ENCODE data around the gene CMTM4.
"Not testable (repeated sequence)": the region's sequence is repeated elsewhere in the genome, so short reads cannot be mapped to it uniquely, and the experiment has no call there.

The CMTM4 gene

DNA sequence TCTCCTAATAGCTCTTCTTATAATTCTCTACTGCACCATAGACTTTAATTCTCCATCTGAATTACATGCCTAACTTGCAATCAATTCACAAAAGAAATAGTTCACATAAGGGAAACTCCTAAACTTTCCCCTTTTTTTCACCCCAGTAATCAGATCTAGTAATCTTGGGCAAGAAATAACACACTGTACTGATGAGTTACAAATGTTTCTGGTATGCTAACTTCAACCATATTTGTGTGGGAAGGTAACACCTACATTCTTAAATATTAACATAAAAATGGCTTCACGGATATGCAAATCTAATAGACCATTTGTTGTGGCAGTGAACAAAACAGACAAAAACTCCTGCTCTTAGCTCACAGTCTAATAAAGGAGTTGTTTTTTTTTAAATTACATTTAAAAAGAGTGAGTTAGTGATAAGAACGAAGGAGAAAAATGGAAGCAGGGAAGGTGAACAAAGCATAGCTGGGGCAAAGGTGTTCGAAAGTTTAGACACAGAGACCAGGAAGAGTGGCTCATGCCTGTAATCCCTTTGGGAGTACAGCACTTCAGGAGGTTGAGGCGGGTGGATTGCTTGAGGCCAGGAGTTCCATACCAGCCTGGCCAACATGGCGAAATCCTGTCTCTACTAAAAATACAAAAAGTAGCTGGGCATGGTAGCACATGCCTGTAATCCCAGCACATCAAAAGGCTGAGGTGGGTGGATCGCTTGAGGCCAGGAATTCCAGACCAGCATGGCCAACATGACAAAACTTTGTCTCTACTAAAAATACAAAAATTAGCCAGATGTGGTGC, 57.3 kb downstream of the CMTM4 start:
- no peak for DNase-seq

GRCh38 chr16:66637806-66638205, 58.7 kb downstream of the CMTM4 start:
- DNase-seq, result no peak

- DNase-seq, result no peak
Observed at GRCh38 chr16:66636199-66636598, 60.3 kb downstream of the CMTM4 start.

DNA sequence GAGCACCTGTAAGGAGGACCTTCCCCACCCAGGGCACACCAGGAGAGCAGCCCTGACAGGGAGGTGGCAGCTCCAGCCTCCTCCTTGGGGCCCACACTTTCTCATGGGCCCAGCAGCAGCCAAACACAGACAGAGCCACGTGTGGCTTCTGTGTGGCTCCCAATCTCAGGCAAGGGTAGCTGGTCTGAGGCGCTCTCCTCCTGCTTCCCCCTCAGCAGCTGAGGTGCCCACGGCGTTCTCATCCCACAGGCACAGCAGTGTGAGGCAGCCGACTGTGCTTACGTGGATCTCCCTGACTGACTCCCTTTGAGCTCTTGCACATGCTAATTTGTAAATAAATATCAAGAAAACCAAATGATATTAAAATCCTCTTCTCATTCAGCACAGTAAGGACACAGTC, 61.1 kb downstream of the CMTM4 start:
- no peak for DNase-seq

DNA sequence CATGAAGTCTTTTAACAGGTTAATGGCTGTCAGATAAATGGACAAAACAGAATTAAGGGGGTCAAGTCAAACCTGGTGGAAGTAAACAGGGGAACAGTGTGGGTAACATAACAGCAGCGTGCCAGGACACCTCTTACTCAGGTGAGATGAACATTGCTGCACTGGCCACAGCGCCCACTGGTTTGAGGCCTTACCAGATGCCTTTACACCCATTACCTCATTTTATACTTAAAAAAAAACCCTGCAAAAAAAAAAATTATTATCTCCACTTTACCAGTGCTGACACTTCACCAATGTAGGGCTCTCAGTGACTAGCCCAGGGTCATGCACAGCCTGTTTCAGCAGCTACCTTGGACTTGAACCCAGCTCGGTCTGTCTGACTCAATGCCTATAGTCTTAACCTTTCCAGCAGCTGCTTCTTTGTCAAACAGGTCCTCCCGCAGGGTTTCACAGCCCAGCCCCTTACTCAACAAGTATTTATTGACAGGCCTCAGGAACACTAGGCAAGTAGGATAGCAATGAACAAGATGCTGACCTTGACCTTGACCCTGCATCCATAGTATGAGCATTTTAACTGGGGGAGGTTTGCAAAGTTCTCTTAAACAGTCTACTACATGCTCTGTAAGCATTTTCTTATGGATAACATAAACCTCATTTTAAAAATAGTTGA, 61.9 kb downstream of the CMTM4 start:
- no peak for DNase-seq

- DNase-seq, result not testable (repeated sequence)
Observed at GRCh38 chr16:66631558-66631957, 65.0 kb downstream of the CMTM4 start.

- DNase-seq, result not testable (repeated sequence)
Observed at GRCh38 chr16:66630561-66631260, 65.8 kb downstream of the CMTM4 start.

DNA sequence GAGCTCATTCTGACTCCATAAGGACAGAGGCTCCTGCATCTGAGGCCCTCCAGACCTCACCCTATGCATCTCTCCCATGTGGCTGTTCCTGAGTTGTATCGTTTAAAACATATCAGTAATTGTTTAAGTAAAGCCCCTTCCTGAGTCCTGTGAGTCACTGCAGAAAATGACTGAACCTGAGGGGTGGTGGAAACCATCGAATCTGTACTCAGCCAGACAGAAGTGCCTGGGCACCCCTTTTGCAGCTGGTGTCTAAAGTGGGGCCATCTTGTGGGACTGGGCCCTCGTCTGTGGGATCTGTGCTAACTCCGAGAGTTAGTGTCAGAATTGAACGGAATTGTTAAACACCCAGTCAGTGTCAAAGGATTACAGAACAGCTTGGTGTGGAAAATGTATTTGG, 66.7 kb downstream of the CMTM4 start:
- no peak for DNase-seq

DNA sequence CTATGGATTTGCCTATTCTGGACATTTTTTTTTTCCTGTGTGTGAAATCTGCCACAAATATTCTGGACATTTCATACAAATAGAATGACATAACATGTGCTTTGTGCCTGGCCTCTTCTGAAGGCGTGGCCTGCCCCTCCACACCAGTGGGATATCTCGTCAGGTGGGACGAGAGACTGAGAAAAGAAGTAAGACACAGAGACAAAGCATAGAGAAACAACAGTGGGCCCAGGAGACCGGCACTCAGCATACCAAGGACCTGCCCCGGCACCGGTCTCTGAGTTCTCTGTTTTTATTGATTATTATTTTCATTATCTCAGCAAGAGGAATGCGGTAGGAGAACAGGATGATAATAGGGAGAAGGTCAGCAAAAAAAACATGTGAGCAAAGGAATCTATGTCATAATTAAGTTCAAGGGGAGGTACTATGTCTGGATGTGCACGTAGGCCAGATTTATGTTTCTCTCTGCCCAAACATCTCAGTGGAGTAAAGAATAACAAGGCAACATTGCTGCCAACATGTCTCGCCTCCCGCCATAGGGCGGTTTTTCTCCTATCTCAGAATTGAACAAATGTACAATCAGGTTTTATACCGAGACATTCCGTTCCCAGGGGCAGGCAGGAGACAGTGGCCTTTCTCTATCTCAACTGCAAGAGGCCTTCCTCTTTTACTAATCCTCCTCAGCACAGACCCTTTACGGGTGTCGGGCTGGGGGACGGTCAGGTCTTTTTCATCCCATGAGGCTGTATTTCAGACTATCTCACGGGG, 68.7 kb downstream of the CMTM4 start:
- not testable (repeated sequence) for DNase-seq

DNA sequence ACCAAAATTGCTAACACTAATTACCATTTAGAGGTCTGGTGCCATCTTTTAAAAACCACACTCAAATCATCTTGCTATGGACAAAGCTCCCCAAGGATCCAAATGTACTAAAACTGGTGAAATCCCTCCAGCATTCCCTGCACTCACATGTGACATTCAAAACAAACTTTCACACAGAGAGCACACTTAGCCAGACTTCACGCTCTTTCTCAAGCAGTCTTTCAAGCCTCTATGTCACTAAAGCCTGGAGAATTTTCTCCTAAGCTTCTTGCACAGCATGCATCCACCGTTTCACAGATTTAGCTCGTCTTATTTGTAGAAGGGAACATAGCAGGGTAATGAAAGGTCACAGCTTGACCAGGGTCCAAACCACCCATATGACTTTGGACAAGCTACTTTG, 72.8 kb downstream of the CMTM4 start:
- DNase-seq, result no peak

GRCh38 chr16:66622863-66623262, 73.7 kb downstream of the CMTM4 start:
- DNase-seq, result no peak

- no peak for DNase-seq
Observed at GRCh38 chr16:66621973-66622372, 74.6 kb downstream of the CMTM4 start.

DNA sequence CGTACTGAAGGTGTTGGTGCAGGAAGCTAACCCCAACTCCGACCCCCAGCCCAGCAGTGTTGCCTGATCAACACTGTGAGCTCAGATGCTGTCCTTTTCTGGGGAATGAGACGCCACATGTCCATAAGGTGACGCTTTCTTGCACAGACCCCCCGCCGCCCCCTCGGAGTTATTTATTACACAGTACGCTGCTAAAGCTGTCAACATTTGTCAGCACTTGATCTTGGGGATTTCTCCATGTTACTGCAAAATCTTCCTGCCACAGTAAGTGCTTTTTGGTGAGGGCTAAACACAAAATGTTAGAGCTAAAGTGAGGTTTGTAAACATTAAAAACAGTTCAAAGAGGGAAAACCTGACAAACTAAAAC, 76.1 kb downstream of the CMTM4 start:
- DNase-seq, result no peak

DNA sequence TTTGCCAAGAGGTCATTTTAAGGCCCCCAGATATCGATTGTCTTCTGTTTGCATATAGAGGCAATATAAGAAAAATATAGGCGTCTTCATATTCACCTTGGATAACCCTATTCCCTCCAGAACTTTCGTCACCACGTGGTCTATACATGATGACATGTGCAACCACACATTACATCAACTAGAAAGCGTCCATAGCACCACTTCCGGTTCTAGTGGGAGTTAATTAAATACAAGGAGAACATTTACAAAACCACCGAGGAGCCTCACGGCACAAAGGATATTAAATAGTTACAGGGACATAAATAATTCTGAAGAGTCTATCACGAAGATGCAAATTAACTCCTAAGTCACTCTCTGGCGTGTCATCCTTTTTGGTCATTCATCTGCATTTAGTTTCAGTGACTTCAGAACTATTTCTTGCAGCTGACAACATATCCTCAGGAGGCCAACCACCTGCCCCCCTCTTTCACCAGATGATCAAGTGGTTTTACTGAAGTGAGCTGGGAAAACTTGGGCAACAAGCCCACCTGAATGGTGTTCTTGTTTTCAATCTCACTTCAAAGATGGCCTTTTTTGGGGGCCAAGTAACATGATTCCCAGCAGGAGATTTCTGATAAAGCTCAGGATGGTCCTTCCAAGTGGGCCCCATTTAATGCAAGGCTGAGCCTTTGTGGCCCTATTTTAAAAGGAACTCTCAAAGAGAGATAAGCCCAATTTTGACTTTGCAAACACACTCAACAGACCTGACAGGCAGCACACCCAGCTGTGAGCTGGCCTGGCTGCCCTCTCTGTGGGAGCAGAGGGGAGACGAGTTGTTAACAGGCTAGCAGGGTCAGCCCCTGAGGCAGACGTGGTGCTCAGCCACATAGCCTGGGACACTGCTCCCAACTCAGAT, 76.8 kb downstream of the CMTM4 start:
- DNase-seq, result no peak

DNA sequence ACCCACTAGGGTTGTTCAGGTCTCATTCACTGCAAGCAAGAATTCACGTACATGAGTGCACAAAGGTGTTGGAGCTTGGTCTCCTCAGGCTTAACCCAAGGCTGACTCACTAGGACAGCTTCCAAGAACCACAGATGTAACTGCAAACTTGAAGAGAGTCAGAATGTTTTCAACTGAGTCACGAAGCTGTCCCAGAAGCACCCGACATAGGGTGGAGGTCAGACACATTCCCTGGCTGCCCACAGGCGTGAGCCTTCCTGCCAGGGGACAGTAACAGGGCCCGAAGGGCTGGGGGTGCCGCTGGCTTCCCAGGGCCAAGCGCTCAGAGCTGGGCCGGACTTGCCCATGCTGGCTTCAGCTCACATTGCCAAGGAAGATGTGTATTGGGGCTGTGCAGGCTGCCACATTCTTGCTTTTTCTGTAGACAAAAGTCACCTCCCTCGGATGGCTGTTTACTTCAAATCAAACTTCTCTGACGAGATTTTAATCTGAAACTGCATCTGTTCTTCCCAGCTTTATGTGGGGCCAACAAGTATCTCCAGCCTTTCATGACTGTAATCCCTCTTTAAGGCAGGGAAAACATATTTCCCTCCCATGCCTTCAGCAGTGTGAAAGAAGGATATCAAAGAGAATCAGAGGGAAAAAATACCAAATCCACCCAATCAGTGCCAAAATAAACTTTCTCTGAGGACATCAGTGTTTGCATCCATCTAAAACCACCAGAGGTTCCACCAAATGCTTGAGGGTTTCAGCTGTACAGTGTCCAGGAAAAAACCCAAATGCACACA, 77.8 kb downstream of the CMTM4 start:
- DNase-seq, result peak; percentile 64

DNA sequence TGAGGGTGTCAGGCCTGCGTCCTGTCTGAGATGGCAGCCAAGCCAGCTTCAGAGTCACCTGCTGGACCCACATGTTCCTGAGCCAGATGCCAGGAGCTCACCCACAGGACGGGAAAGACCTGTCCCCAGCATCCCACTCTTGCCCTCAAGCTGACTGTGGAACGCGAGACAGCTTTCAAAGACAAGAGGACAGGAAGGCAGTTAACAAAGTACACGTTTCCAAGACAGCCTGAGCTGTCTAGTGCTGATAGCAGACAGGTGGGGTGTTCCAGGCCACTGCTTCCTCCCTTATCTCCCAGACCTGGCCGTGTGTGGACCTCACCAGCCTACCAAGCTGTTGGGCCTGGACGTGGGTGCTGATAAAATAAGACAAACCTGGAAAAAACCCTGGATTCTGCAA, 78.8 kb downstream of the CMTM4 start:
- no peak for DNase-seq

DNA sequence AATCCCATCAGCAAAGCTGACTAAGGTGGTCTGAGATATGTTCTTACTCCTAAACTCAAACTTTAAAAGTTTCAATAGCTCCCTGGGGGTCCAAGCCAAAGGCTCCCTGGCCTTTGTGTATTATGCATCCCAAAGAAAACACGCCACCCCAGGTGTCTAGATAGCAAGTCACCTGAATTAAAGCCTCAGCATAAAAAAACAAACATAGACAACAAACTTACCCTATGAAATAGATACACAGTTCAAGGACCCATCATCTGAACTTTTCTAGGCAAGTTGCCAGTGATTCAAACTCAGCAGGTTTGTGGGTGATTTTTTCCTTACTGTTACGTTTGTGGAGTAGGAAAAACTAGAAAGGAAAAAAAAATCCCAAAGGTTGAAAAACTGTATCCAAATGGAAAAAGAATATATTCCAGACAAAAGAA, 79.5 kb downstream of the CMTM4 start:
- DNase-seq, result no peak

GRCh38 chr16:66616592-66616991, 80.0 kb downstream of the CMTM4 start:
- DNase-seq, result no peak

DNA sequence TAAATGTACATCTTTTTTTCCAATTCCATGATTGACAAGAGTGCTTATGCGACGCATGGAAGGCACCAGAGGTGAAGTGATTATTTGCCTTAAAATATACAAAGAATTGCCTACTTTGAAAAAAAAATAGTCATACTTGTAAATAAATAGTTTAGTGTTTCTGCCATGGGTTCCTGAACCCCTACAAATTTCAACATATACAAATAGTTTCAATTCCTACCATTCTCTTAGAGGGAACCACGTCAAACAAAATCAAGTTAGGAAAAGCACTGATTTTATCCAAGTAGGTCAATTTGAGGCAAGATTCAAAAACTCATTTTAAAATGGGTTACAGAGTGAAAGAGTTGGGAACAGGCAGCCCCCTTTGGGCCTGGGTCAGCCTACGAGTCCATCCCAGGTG, 80.4 kb downstream of the CMTM4 start:
- DNase-seq, result no peak

- no peak for DNase-seq
Observed at GRCh38 chr16:66614161-66614802, 82.3 kb downstream of the CMTM4 start.

GRCh38 chr16:66612422-66612821, 84.1 kb downstream of the CMTM4 start:
- no peak for DNase-seq

All from T1000 (cell line).